Measurements from ENCODE around the gene TENT5A.
"Not testable (repeated sequence)": the region's sequence is repeated elsewhere in the genome, so short reads cannot be mapped to it uniquely, and the experiment has no call there.

TENT5A gene

GRCh38 chr6:81750681-81751387 is 1.6 kb downstream of the TENT5A start:
- DNase-seq (ENCODE audit: low spot score), result no peak

GRCh38 chr6:81750200-81750599 is 2.3 kb downstream of the TENT5A start:
- no peak for DNase-seq (ENCODE audit: low spot score)

DNA sequence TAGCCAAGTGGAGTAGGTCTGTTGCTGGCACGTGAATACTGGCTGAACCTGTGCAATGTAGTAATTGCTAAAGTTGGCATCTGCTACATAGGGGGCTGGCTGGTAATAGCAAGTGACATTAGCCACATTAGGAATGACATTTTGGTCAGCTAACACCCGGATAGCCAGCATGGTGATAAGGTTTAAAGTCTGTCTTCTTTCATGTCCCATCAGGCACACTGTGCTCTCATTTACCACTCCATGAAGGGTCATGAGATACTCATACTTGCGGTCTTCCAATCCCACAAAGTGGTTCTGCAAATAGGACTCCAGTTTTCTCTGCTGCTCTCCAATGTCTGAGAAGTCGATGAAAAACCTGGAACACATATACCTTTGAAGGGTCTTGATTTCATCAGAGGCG is 2.8 kb downstream of the TENT5A start:
- DNase-seq (ENCODE audit: low spot score), result no peak

DNA sequence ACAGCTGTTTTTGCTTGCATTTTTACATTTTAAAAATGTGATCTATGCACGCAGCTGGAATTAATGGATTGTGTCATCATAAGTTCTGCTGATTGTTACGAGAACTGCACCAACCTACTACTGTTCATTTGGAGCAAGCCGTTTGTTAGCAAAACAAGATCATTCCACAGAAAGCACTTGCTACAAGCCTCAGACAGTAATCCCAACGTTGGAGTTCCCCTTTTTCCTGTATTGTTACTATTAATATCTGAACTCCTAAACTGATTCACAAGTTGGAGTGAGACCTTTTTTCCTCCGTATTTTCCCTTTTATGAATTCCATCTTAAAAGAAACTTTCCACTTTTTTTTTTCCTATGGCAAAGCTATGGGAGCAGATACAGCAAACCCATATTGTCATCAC is 3.5 kb downstream of the TENT5A start:
- no peak for DNase-seq (ENCODE audit: low spot score)

- no peak for DNase-seq (ENCODE audit: low spot score)
These were observed 5.2 kb downstream of the TENT5A start for GRCh38 chr6:81747327-81747726.

DNA sequence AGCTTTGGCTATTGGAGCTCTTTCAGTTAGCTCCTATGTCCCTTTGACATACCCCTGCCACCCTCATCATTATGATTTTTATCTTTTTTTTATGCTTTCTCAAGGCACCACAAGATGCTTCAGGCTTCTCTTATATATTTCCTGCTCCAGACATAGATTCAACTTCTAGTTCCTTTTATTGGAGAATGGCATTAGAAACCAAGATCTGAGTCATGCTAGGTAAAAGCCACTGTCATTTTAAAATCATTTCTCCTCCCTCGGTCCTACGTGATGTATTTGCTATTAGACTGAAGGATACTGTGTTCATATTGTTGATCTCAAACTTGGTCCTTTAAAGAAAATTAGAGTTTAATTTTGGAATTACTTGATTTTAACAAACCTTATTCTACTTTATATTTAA is 8.3 kb downstream of the TENT5A start:
- no peak for DNase-seq (ENCODE audit: low spot score)

GRCh38 chr6:81743649-81744048 is 8.8 kb downstream of the TENT5A start:
- DNase-seq (ENCODE audit: low spot score), result no peak

GRCh38 chr6:81741689-81742088 is 10.8 kb downstream of the TENT5A start:
- no peak for DNase-seq (ENCODE audit: low spot score)

DNA sequence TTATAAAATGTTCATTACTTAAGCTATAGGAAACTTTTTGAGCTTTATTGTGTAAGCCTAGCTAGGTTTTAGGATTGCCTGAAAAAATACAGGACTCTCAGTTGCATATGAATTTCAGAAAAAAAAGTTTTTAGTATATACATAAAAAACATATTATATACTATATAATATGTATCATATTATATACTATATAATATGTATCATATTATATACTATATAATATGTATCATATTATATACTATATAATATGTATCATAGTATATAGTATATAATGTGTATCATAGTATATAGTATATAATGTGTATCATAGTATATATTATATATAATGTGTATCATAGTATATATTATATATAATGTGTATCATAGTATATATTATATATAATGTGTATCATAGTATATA is 11.9 kb downstream of the TENT5A start:
- not testable (repeated sequence) for DNase-seq (ENCODE audit: low spot score)

DNA sequence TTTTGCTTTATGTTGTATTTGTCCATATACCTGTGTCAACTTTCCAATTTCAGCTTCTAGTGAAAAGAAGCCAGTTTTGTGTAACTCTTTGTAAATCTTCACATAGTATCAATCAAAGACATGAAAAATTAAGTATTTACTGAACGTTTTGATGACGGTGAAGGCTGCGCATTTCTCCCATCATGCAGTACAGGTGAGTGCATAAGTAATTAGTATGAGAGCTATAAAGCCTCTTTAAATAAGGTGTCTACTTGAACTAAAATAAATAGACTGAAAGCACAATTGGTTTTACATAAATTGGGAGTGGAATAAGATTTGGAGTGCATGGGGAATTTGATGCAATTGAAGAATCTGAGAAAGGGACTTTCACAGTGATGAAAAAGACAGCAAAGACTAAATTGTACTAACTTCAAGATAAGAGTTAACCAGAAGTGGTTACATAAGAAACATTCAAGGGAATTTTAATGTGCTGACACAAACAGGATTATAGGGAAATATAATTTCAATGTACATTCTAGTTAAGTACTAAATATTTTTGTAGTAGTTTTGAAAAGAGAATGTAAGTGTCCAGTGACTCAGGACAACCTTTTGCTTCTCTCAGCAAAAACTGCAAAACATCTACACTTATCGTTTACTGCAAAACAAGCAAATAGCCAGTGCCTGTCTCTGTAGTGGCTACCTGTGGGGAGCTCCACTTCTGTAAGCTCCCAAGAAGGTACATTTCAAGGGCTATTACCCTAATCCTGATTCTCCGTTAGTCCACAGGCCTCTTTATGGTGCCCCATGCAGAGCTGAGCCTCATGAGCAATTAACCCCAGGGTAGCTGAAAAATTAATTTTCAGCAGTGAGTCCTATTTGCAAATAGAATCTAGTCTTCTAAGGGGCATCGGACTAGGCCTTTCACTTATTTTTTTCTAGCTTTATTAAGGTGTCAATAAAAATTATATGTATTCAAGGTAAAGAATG is 13.0 kb downstream of the TENT5A start:
- no peak for DNase-seq (ENCODE audit: low spot score)

GRCh38 chr6:81736428-81736827 is 16.1 kb downstream of the TENT5A start:
- no peak for DNase-seq (ENCODE audit: low spot score)

GRCh38 chr6:81735756-81736380 is 16.6 kb downstream of the TENT5A start:
- no peak for DNase-seq (ENCODE audit: low spot score)

DNA sequence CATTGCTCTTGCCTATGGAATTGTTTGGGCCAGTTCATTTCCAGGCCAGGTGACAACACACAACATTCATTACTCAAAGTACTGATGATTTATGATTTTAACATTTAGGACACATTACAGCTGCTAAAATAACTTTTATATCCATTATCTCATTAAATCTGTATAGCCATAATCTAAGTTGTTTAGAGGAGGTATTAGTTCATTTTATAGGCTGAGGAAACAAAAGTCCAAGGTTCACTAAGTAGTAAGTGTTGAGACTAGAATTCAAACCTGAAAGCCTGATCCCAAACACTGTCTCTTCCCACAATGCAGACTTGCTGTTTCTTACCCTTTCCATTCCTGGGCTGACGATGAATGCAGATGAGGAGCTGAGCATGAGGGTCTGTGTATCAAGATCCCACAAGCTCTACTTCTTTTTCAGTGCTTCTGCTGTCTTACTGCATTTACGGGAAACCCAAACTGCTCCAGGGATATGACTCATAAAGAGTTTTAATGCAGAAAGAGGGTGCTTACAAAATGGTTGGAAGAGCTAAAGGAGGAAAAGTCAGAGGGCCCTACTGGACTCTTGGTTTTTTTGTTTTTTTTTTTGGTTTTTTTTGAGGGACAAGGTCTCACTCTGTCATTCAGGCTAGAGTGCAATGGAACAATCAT is 17.9 kb downstream of the TENT5A start:
- DNase-seq (ENCODE audit: low spot score), result no peak

- no peak for DNase-seq (ENCODE audit: low spot score)
These were observed 18.4 kb downstream of the TENT5A start for GRCh38 chr6:81734081-81734480.

DNA sequence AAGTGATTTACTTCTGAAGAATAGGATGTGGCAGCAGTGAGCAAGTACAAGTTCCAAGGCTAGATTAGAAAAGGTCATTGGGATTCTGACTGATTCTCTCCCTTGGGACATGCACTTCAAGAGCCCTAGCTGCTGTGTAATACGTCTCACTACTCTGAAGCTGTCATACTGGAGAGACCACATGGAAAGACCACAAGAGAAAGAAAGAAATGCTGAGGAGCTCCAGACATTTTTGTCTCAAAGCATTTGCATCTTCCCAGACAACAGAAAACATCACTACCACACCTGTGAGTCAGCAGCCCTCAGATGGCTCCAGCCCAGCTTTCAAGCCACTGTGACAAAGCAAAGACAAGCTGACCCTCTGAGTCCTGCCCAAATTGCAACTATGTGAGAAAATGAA is 20.7 kb downstream of the TENT5A start:
- DNase-seq (ENCODE audit: low spot score), result no peak

- no peak for DNase-seq (ENCODE audit: low spot score)
These were observed 24.5 kb downstream of the TENT5A start for GRCh38 chr6:81727876-81728517.

DNA sequence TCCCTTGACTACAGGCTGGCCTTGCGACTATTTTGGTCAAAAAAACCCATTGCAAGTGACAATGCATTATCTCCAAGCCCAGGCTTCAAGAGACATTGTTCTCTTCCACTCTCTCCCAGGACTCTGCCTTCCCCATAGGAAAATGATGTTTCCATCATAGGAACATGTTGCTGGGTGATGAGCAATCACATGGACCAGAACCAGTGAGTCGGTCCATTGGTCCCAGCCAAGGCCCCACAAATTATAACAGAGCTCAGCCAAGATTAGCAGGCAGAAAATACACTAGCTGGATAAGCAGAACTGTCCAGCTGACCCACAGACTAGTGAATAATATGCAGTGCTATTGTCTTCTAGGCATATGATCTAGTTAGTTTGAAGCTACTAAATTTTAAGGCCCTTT is 27.4 kb downstream of the TENT5A start:
- DNase-seq (ENCODE audit: low spot score), result no peak

- DNase-seq (ENCODE audit: low spot score), result no peak
These were observed 29.8 kb downstream of the TENT5A start for GRCh38 chr6:81722506-81723223.

DNA sequence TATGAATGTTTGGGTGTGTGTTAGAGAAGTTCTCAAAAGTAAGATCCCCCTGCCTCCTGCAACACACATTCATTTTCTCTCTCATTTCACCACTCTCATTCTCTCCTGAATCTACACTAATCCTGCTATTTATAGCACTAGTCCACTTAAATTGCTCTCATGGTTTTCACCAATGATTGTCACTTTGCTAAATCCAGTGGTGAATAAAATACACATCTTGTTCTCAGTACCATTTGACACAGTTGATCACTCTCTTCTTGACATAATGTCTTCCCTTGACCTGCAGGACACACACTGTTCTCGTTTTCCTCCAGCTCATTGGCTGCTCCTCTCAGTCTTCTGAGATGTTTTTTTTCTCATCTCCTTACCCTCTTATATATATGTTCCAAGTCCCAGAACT is 32.1 kb downstream of the TENT5A start:
- no peak for DNase-seq (ENCODE audit: low spot score)

DNA sequence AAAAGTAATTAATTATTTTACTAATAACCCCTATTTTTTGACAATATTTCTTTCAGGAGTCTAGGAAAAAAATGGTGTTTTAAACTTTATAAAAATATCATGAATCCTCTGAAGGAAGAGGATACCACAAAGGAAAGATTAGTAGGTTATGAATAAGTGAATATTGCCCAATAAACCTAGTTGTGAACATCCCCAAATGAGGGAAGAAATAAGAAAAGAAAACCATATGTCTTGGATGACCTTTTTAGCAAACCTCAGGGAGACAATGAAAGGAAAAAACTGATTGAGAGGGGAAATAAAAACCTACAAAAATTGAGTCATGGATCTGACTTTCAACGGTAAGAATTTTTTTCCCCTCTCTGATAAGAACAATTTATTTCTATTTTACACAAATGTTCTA is 34.4 kb downstream of the TENT5A start:
- no peak for DNase-seq (ENCODE audit: low spot score)

DNA sequence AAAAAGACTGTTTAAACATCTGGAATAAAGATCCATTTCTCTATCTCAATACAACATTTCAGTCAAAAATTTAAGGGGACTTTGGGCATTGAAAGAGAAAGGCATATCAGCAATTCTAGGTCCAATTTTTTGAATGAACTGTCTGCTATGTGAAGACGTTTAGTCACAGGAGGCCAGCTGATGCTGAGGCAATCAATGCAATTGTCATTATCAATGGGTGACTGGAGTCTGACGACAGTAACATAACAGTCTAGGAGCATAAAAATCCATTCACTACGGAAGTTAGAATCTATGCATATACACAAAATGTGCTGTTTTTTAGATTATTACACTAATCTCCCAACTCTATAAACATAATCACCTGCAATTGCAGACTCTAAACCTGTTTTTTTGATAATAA is 37.8 kb downstream of the TENT5A start:
- no peak for DNase-seq (ENCODE audit: low spot score)

Data from putamen (tissue), 1 donor.